Measurements from ENCODE around the gene PTPN21. TPM values are rescaled to one million over a fixed set of nuclear protein-coding genes. Genes with fewer than 3 reads are reported as not detected.

Gene PTPN21
- total and polyA plus RNA-seq, 5 experiments from 2014 or later: not detected

DNA sequence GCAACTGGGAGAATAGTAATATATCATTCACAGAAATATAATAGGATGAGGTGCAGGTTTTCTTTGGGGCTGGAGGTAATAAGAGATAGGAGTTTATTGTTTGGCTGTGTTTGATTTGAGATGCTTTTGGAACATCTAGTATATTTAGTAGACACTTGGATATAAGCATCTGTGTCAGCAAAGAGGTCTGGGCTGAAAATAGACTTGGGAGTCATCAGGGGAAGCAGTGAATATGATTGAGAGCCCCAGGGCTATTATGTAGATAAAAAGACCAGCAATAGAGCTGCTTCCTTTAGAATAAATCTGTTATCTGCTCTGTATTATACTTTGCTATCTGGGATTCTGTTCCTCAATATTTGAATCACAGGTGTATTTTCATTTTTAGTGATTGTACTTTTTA lies 132.8 kb downstream of the PTPN21 start:
- Mint-ChIP-seq H3K4me3 (no peak overlapping the region), H3K27me3 (no peaks in the 10 kb centered on the region), H3K36me3 (peaks cover 8 to 29% (median 28%) of the 10 kb centered on the region in 3 donors), H3K4me1 (no peaks in the 10 kb centered on the region), H3K9me3 (peaks cover 0 to 17% (median 8%) of the 10 kb centered on the region in 9 donors), H3K27ac (no peak overlapping the region)
- POLR2A ChIA-PET: no interaction called here
- no peak for DNase-seq
- ATAC-seq: no peak

DNA sequence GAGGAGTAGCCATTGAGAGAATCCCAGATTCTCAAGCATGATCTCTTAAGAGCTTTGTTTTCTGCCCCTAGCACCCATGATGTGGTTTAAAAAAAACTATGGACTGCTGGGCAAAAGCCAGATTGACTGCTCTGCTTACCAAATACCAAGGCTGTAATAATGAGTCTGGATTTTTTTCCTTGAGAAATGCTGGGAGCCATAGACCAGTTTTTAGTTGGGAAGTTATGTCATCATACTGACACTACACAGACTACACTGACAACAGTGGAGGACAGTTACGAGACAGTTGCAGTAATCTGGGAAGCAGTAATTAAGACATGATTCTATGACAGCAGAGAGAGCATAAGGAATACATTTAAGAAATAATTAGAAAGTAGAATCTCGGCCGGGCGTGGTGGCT lies 133.5 kb downstream of the PTPN21 start:
- H3K4me3 Mint-ChIP-seq: no peak overlapping the region
- H3K36me3 Mint-ChIP-seq: peaks cover 8 to 33% (median 28%) of the 10 kb centered on the region in 3 donors
- POLR2A ChIA-PET: no interaction called here
- DNase-seq (no peak), ATAC-seq (no peak)
- no peaks in the 10 kb centered on the region for H3K4me1 Mint-ChIP-seq
- H3K27ac Mint-ChIP-seq: no peak overlapping the region
- peaks cover 0 to 21% (median 8%) of the 10 kb centered on the region in 9 donors for H3K9me3 Mint-ChIP-seq
- H3K27me3 Mint-ChIP-seq: no peaks in the 10 kb centered on the region

DNA sequence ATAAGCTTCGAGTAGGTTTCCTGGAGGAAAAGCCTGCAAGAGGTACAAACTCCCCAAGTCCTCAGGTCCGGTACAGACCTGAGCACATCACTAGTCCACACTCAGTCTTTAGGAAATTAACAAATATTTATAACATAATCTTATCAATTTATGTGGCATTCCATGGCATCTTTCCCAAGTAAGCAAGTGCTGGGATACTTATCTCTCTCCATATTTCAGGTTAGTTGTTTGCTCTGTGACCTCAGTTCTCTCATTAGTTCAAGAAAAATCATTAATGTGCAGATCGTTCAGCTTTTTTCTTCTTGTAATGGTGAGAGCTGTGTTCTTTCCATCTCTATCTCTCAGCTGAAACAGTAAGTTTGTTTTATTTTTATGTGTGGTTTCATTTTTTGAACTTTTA lies 134.6 kb downstream of the PTPN21 start:
- H3K27ac Mint-ChIP-seq: no peak overlapping the region
- H3K4me1 Mint-ChIP-seq: no peaks in the 10 kb centered on the region
- POLR2A ChIA-PET: no interaction called here

DNA sequence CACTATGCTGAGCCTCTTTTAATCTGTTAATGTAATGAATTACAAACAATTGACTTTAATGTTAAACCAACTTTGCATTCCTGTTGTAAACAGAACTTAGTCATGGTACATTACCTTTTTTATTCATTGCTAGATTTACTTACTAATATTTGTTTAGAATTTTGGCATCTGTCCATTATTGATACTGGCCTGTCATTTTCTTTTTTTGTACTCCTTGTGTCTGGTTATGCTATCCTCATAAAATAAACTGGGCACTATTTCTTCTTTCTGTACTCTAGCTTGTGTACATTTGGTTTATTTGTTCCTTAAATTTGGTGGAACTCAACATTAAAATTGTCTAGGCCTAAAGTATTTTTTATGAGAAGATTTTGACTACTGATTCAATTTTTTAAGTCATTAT lies 137.2 kb downstream of the PTPN21 start:
- Mint-ChIP-seq H3K4me3 (no peak overlapping the region), H3K27me3 (no peaks in the 10 kb centered on the region), H3K9me3 (peaks cover 9 to 58% (median 33%) of the 10 kb centered on the region in 9 donors), H3K27ac (no peak overlapping the region), H3K36me3 (peaks cover 41 to 68% (median 43%) of the 10 kb centered on the region in 3 donors), H3K4me1 (no peaks in the 10 kb centered on the region)
- POLR2A ChIA-PET: no interaction called here
- DNase-seq (no peak), ATAC-seq (no peak)

More for the DNA sequence above, 134.6 kb downstream of the PTPN21 start:
- Mint-ChIP-seq H3K9me3 (peaks cover 4 to 32% (median 15%) of the 10 kb centered on the region in 9 donors), H3K36me3 (peaks cover 17 to 42% (median 32%) of the 10 kb centered on the region in 3 donors), H3K4me3 (no peak overlapping the region), H3K27me3 (no peaks in the 10 kb centered on the region)
- ATAC-seq: no peak
- DNase-seq: no peak

Other genes starting within 250 kb of the PTPN21 start
- gene KCNK10, start 231.7 kb downstream of the PTPN21 start, total RNA-seq: not detected
- not detected for gene KCNK10, start 231.7 kb downstream of the PTPN21 start, polyA plus RNA-seq
- 1 to 10 TPM; 3.7 to 3.8 TPM for gene SPATA7, start 169.3 kb downstream of the PTPN21 start, total RNA-seq
- 1 to 10 TPM; 4.0 to 5.6 (median 4.4) TPM for gene SPATA7, start 169.3 kb downstream of the PTPN21 start, polyA plus RNA-seq
- gene ZC3H14, start 8.0 kb upstream of the PTPN21 start, total RNA-seq: 10 to 100 TPM; 58.3 to 60.5 TPM
- gene ZC3H14, start 8.0 kb upstream of the PTPN21 start, polyA plus RNA-seq: 10 to 100 TPM; 36.4 to 54.5 (median 49.9) TPM
- gene EML5, start 237.9 kb upstream of the PTPN21 start, total RNA-seq: 1 to 10 TPM; 7.3 to 7.5 TPM
- gene EML5, start 237.9 kb upstream of the PTPN21 start, polyA plus RNA-seq: 1 to 10 TPM in 1 of 3 donors, under 1 TPM in 2; 0.23 to 1.1 (median 0.76) TPM